H1 (cell line): ENCODE measurements around the gene MGME1. TPM values are rescaled to one million over a fixed set of nuclear protein-coding genes. Genes with fewer than 3 reads are reported as not detected.
A peak's percentile ranks its signal among the peaks of the same experiment; 100 is the strongest.

Source experiments
- CTCF ChIA-PET: fragments of 300-600 bp; sonication (Branson Sonifier 250); formaldehyde crosslinking; loops from one replicate; lab custom pipeline; 2021; ENCODE audit not compliant: partially characterized antibody; lab: Charles Lee
- POLR2A ChIA-PET: fragments of 300-600 bp; sonication (Branson Sonifier 250); formaldehyde crosslinking; loops from one replicate; lab custom pipeline; 2021; ENCODE audit warnings: inconsistent platforms; ENCODE audit not compliant: partially characterized antibody; lab: Charles Lee
- DNase-seq, 2 experiments: peaks; one replicate each; pipeline versions ENCODE4 v3.0.0 to v3.0.0-alpha.2; 2010 to 2022; ENCODE audit warnings: low spot score in 2 of 2, low read depth in 1 of 2, mixed read lengths in 1 of 2
- FAIRE-seq: peaks from 2 replicates; lab custom pipeline; 2011; peaks lifted over from hg19 to GRCh38; lab: Jason Lieb, UNC
- H2AFZ ChIP-seq: 2 replicates; pipeline ENCODE4 v1.8.1; 2012; ENCODE audit warnings: low read length, inconsistent platforms
- H2AK5ac ChIP-seq: 2 replicates; pipeline ENCODE4 v1.6.1; 2013; ENCODE audit warnings: low read depth, low read length
- H2BK120ac ChIP-seq: replicated peaks from 2 replicates; pipeline ENCODE3; 2013; ENCODE audit warnings: low read depth, low read length, inconsistent platforms
- H2BK12ac ChIP-seq: 2 replicates; pipeline ENCODE4 v1.6.1; 2013; ENCODE audit warnings: low read depth, low read length
- H2BK15ac ChIP-seq: 2 replicates; pipeline ENCODE4 v1.6.1; 2013; ENCODE audit warnings: low read length
- H2BK20ac ChIP-seq: 2 replicates; pipeline ENCODE4 v1.6.1; 2013; ENCODE audit warnings: low read length
- H2BK5ac ChIP-seq: 2 replicates; pipeline ENCODE4 v1.6.1; 2013; ENCODE audit warnings: low read depth, low read length
- H3K14ac ChIP-seq: 2 replicates; pipeline ENCODE4 v1.6.1; 2013; ENCODE audit warnings: inconsistent platforms; ENCODE audit not compliant: insufficient read length
- H3K18ac ChIP-seq: 2 replicates; pipeline ENCODE4 v1.6.1; 2013; ENCODE audit warnings: low read length; ENCODE audit errors: extremely low read depth
- H3K23ac ChIP-seq: 2 replicates; pipeline ENCODE4 v1.6.1; 2013; ENCODE audit warnings: inconsistent platforms; ENCODE audit not compliant: insufficient read length
- H3K23me2 ChIP-seq: 2 replicates; pipeline ENCODE4 v1.6.1; 2013; ENCODE audit warnings: low read depth, low read length
- H3K27ac ChIP-seq: 2 replicates; pipeline ENCODE4 v1.6.1; 2011; ENCODE audit warnings: low read depth, low read length, inconsistent platforms
- H3K27me3 ChIP-seq, 4 experiments: replicated peaks in 1 of 4; 1 replicate in 1 of 4; 2 replicates in 3 of 4; pipeline versions ENCODE4 v1.6.1 to v1.8.1; 2011 to 2013; ENCODE audit warnings: low read length in 3 of 4, mild to moderate bottlenecking in 3 of 4, inconsistent platforms in 2 of 4, mixed read lengths in 2 of 4, moderate library complexity in 1 of 4; ENCODE audit not compliant: control insufficient read depth in 3 of 4, insufficient read depth in 3 of 4; ENCODE audit errors: extremely low read depth in 1 of 4
- H3K36me3 ChIP-seq, 4 experiments: 2 replicates each; pipeline versions ENCODE4 v1.6.1 to v1.8.1; 2011 to 2013; ENCODE audit warnings: mild to moderate bottlenecking in 4 of 4, low read length in 3 of 4, moderate library complexity in 2 of 4, control low read depth in 1 of 4, inconsistent platforms in 1 of 4; ENCODE audit not compliant: insufficient read depth in 4 of 4, control insufficient read depth in 2 of 4
- H3K4ac ChIP-seq: replicated peaks from 2 replicates; pipeline ENCODE3; 2013; ENCODE audit warnings: low read length, low read depth, mixed read lengths, inconsistent platforms; ENCODE audit not compliant: insufficient read length
- H3K4me1 ChIP-seq, 4 experiments: replicated peaks in 1 of 4; 1 replicate in 1 of 4; 2 replicates in 3 of 4; pipeline versions ENCODE4 v1.6.1 to v1.8.1; 2011 to 2013; ENCODE audit warnings: low read length in 3 of 4, inconsistent platforms in 2 of 4, mixed read lengths in 1 of 4; ENCODE audit not compliant: insufficient read depth in 4 of 4, control insufficient read depth in 3 of 4
- H3K4me2 ChIP-seq, 2 experiments: 2 replicates each; pipeline versions ENCODE4 v1.6.1 to v1.8.1; 2011 to 2013; ENCODE audit warnings: low read depth in 2 of 2, low read length in 2 of 2, control low read depth in 1 of 2, inconsistent platforms in 1 of 2, mild to moderate bottlenecking in 1 of 2; ENCODE audit not compliant: insufficient read depth in 1 of 2
- H3K4me3 ChIP-seq, 4 experiments: fragments of 200-600, 300-600 bp in 1 of 4; sonication (generic), shearing (Covaris generic), sonication (Bioruptor Twin) in 1 of 4; 2 replicates each; pipeline versions ENCODE4 v1.5.1 to v1.8.1; 2011 to 2016; ENCODE audit warnings: low read length in 4 of 4, low read depth in 3 of 4, control low read depth in 2 of 4, inconsistent platforms in 2 of 4, mild to moderate bottlenecking in 2 of 4, mixed read lengths in 1 of 4, moderate library complexity in 1 of 4; ENCODE audit not compliant: insufficient read depth in 2 of 4; ENCODE audit errors: extremely low read depth in 1 of 4
- H3K56ac ChIP-seq: replicated peaks from 2 replicates; pipeline ENCODE3; 2013; ENCODE audit warnings: low read depth, mild to moderate bottlenecking, mixed read lengths, low read length, inconsistent platforms; ENCODE audit not compliant: insufficient read length
- H3K79me1 ChIP-seq: 2 replicates; pipeline ENCODE4 v1.6.1; 2013; ENCODE audit warnings: low read depth, low read length, control low read depth
- H3K79me2 ChIP-seq, 2 experiments: 2 replicates each; pipeline versions ENCODE4 v1.6.1 to v1.8.1; 2012 to 2013; ENCODE audit warnings: low read length in 2 of 2, mild to moderate bottlenecking in 2 of 2, inconsistent platforms in 1 of 2; ENCODE audit not compliant: insufficient read depth in 2 of 2, control insufficient read depth in 1 of 2
- H3K9ac ChIP-seq, 4 experiments: replicated peaks in 1 of 4; 1 replicate in 1 of 4; 2 replicates in 3 of 4; pipeline versions ENCODE4 v1.6.1 to v1.8.1; 2011 to 2013; ENCODE audit warnings: low read depth in 3 of 4, low read length in 3 of 4, control low read depth in 2 of 4, mild to moderate bottlenecking in 2 of 4, moderate library complexity in 2 of 4, inconsistent platforms in 1 of 4; ENCODE audit errors: extremely low read depth in 1 of 4
- H3K9me3 ChIP-seq, 2 experiments: 2 replicates each; pipeline versions ENCODE4 v1.6.1 to v1.8.1; 2012 to 2013; ENCODE audit warnings: mild to moderate bottlenecking in 2 of 2, moderate library complexity in 2 of 2, control low read depth in 1 of 2, inconsistent platforms in 1 of 2, low read depth in 1 of 2, low read length in 1 of 2, mixed read lengths in 1 of 2; ENCODE audit not compliant: insufficient read depth in 2 of 2
- H4K20me1 ChIP-seq, 2 experiments: replicated peaks in 1 of 2; 2 replicates each; pipeline versions ENCODE3 to v1.8.1; 2011 to 2013; ENCODE audit warnings: inconsistent platforms in 2 of 2, low read length in 2 of 2, mild to moderate bottlenecking in 1 of 2; ENCODE audit not compliant: insufficient read depth in 2 of 2, control insufficient read depth in 1 of 2
- H4K5ac ChIP-seq: 2 replicates; pipeline ENCODE4 v1.6.1; 2013; ENCODE audit warnings: low read length, low read depth, mixed read lengths, inconsistent platforms; ENCODE audit not compliant: insufficient read length
- H4K8ac ChIP-seq: 2 replicates; pipeline ENCODE4 v1.8.0; 2013; ENCODE audit warnings: mild to moderate bottlenecking, moderate library complexity, low read length, inconsistent platforms; ENCODE audit not compliant: insufficient read depth; ENCODE audit errors: extremely low read depth
- H4K91ac ChIP-seq: replicated peaks from 2 replicates; pipeline ENCODE3; 2013; ENCODE audit warnings: low read length, mixed read lengths, inconsistent platforms; ENCODE audit not compliant: insufficient read length
- ASH2L ChIP-seq: fragments of 200-600, 300-600 bp; sonication (generic); IDR thresholded peaks from one replicate; pipeline ENCODE4 v1.7.1; 2017; ENCODE audit warnings: low read length
- GABPA ChIP-seq: IDR thresholded peaks from 2 replicates; pipeline ENCODE4 v1.6.1; 2011; ENCODE audit warnings: mild to moderate bottlenecking, low read length, moderate library complexity, borderline replicate concordance; ENCODE audit not compliant: insufficient read depth
- MAX ChIP-seq: IDR thresholded peaks from 2 replicates; pipeline ENCODE4 v1.6.1; 2012; ENCODE audit warnings: inconsistent platforms
- NANOG ChIP-seq: IDR thresholded peaks from 2 replicates; pipeline ENCODE4 v1.6.1; 2011; ENCODE audit warnings: low read length, low read depth, mild to moderate bottlenecking, inconsistent platforms; ENCODE audit not compliant: insufficient read depth, poor library complexity, severe bottlenecking
- POLR2AphosphoS5 ChIP-seq: IDR thresholded peaks from 2 replicates; pipeline ENCODE4 v1.6.1; 2011; ENCODE audit warnings: low read depth, low read length
- RNF2 ChIP-seq: fragments of 200-900, 300-1000 bp; sonication (generic); IDR thresholded peaks from 2 replicates; pipeline ENCODE4 v1.7.1; 2016; ENCODE audit warnings: borderline replicate concordance, low read depth, mild to moderate bottlenecking, antibody characterized with exemption, low read length; ENCODE audit not compliant: poor library complexity, severe bottlenecking; ENCODE audit errors: missing control alignments
- RXRA ChIP-seq: IDR thresholded peaks from 2 replicates; pipeline ENCODE4 v1.6.1; 2011; ENCODE audit warnings: low read depth, mild to moderate bottlenecking, low read length, moderate library complexity; ENCODE audit not compliant: insufficient read depth
- SRF ChIP-seq: IDR thresholded peaks from 2 replicates; pipeline ENCODE4 v1.6.1; 2011; ENCODE audit warnings: mild to moderate bottlenecking, low read depth, low read length, moderate library complexity
- WGBS, 2 experiments: shearing (Covaris generic) in 1 of 2; methylation state at CpG; one replicate each; pipeline versions ENCODE4 v1.1.6 to v1.1.7; 2013 to 2015; ENCODE audit warnings: low lambda C conversion rate in 2 of 2, mixed read lengths in 2 of 2, inconsistent platforms in 1 of 2, low coverage in 1 of 2, missing lambda C conversion rate in 1 of 2; ENCODE audit not compliant: insufficient replicate concordance in 2 of 2, insufficient coverage in 1 of 2, insufficient read length in 1 of 2; ENCODE audit errors: extremely low coverage in 1 of 2, missing lambda C conversion rate in 1 of 2; 5-methylcytosine and 5-hydroxymethylcytosine counted together
- polyA plus RNA-seq, 7 experiments: library from polyadenylated mRNA; depleted of rRNA in 3 of 7; stranded (reverse) in 5 of 7; unstranded in 2 of 7; fragments of >200 nt in 5 of 7; fragments of 200-250 nt in 2 of 7; gene quantifications; 1 replicate in 5 of 7; 2 replicates in 1 of 7; 4 replicates in 1 of 7; pipeline versions ENCODE4 v1.2.1 to v1.2.3, GENCODE V29; 2011 to 2013; ENCODE audit warnings: missing spikeins in 2 of 7, mixed read lengths in 2 of 7
- total RNA-seq: library from RNA; stranded (reverse); fragmentation: NEBNext Ultra II Directional; extraction: Animal tissue kit (Norgen Biotek cat#: 25700); gene quantifications from 2 replicates; pipeline ENCODE4 v1.2.1, GENCODE V29; 2021
- TF ChIP-seq, protein P1 (sequence below): IDR thresholded peaks from 2 replicates; pipeline ENCODE4 v1.6.1; 2012; ENCODE audit warnings: inconsistent platforms

The MGME1 gene
- total and polyA plus RNA-seq, 2 of the 8 experiments (the other 6 are each of a cell fraction or from before 2014, with no cell fraction given) = 27.7 to 59.0 TPM

GRCh38 chr20:17936761-17937732 is 31.8 kb upstream of the MGME1 start:
- no peak overlapping the region for H2BK120ac ChIP-seq
- H4K20me1 ChIP-seq = peaks cover 0 to 7% of the 10 kb centered on the region in 2 experiments
- H2AK5ac ChIP-seq = peak overlapping the region; percentile 46; the same call in 1 of the 2 replicates
- peak overlapping the region; percentile 49; the same call in 1 of the 2 replicates for H3K18ac ChIP-seq
- peaks cover 10 to 29% (median 17%) of the 10 kb centered on the region in 4 experiments for H3K4me1 ChIP-seq
- H4K5ac ChIP-seq = no peak overlapping the region
- H3K4me3 ChIP-seq = no peak overlapping the region
- H3K27ac ChIP-seq = no peak overlapping the region
- H3K23ac ChIP-seq = no peak overlapping the region
- ChIA-PET CTCF (interaction anchor here (0.6 to 4.9 kb wide), 18 partner anchors 11 to 433 kb away, joined by 3 to 26 read pairs (median 6); partner anchors contain the start of gene RRBP1), POLR2A (interaction anchor here (0.9 to 1.5 kb wide), 10 partner anchors 8 to 407 kb away, joined by 3 to 5 read pairs (median 3); no protein-coding TSS in a partner anchor)
- no peaks in the 10 kb centered on the region for H3K79me2 ChIP-seq
- no peak overlapping the region; the same call in 1 of the 2 replicates for H2BK15ac ChIP-seq
- peaks cover 4 to 13% (median 7%) of the 10 kb centered on the region in 4 experiments; a peak in 6 of 8 replicates for H3K36me3 ChIP-seq
- H3K79me1 ChIP-seq = no peaks in the 10 kb centered on the region
- H2BK12ac ChIP-seq = no peak overlapping the region
- H2BK5ac ChIP-seq = peak overlapping the region; percentile 12; the same call in 1 of the 2 replicates
- H3K9me3 ChIP-seq = no peaks in the 10 kb centered on the region
- no peak overlapping the region for H3K14ac ChIP-seq
- no peak overlapping the region for H4K8ac ChIP-seq
- FAIRE-seq (no peak), DNase-seq (no peak)
- no peak overlapping the region for H4K91ac ChIP-seq
- no peak overlapping the region for H3K4ac ChIP-seq
- H3K56ac ChIP-seq = no peak overlapping the region
- H3K9ac ChIP-seq = no peak overlapping the region
- WGBS, 2 experiments = 81% methylated on average over 19 of the region's 19 CpGs; no CpG with 5 or more reads in 1 of the 2 experiments
- H3K27me3 ChIP-seq = no peaks in the 10 kb centered on the region
- no peak overlapping the region; the same call in 1 of the 2 replicates for H2AFZ ChIP-seq
- no peak overlapping the region for H3K4me2 ChIP-seq
- H3K23me2 ChIP-seq = no peaks in the 10 kb centered on the region
- H2BK20ac ChIP-seq = no peak overlapping the region
- TF ChIP-seq RNF2 (no peak), RXRA (no peak), MAX (no peak), NANOG (no peak), SRF (no peak), POLR2AphosphoS5 (no peak), GABPA (no peak), ASH2L (no peak)
- TF ChIP-seq, protein P1, sequence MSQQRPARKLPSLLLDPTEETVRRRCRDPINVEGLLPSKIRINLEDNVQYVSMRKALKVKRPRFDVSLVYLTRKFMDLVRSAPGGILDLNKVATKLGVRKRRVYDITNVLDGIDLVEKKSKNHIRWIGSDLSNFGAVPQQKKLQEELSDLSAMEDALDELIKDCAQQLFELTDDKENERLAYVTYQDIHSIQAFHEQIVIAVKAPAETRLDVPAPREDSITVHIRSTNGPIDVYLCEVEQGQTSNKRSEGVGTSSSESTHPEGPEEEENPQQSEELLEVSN = no peak
